HepG2 (cell line): ENCODE measurements around the gene MAGIX. TPM values are rescaled to one million over a fixed set of nuclear protein-coding genes. Genes with fewer than 3 reads are reported as not detected.

Experiments
- AHDC1 ChIP-seq: sonication (generic); formaldehyde crosslinking; IDR thresholded peaks from 2 replicates; pipeline ENCODE4 v1.5.1; 2020; ENCODE audit warnings: mild to moderate bottlenecking, missing genetic modification reagents, borderline replicate concordance
- BCL3 ChIP-seq: sonication (generic); formaldehyde crosslinking; IDR thresholded peaks from 2 replicates; pipeline ENCODE4 v1.5.1; 2020; ENCODE audit warnings: mild to moderate bottlenecking, missing genetic modification reagents, moderate library complexity
- BHLHE40 ChIP-seq: IDR thresholded peaks from 2 replicates; pipeline ENCODE4 v1.6.1; 2011; ENCODE audit warnings: low read length, improper control_type of control experiment
- DZIP1 ChIP-seq: sonication (generic); formaldehyde crosslinking; IDR thresholded peaks from 2 replicates; pipeline ENCODE4 v1.5.0; 2020; ENCODE audit warnings: mild to moderate bottlenecking, missing genetic modification reagents
- ESRRA ChIP-seq: sonication (generic); formaldehyde crosslinking; IDR thresholded peaks from 2 replicates; pipeline ENCODE4 v1.5.1; 2020; ENCODE audit warnings: mild to moderate bottlenecking, low read depth, missing genetic modification reagents
- MYNN ChIP-seq: sonication (generic); formaldehyde crosslinking; IDR thresholded peaks from 2 replicates; pipeline ENCODE4 v1.4.0; 2020; ENCODE audit warnings: mild to moderate bottlenecking, low read depth, missing genetic modification reagents
- RAD21 ChIP-seq: fragments of 450-650 bp; formaldehyde crosslinking; IDR thresholded peaks from 2 replicates; pipeline ENCODE4 v1.5.0; 2020; ENCODE audit warnings: mild to moderate bottlenecking
- RFXAP ChIP-seq: sonication (generic); formaldehyde crosslinking; IDR thresholded peaks from 2 replicates; pipeline ENCODE4 v1.4.0; 2020; ENCODE audit warnings: missing genetic modification reagents, borderline replicate concordance
- SIN3A ChIP-seq: IDR thresholded peaks from 2 replicates; pipeline ENCODE4 v1.6.1; 2011; ENCODE audit warnings: low read depth, mild to moderate bottlenecking, control low read depth, low read length, borderline replicate concordance
- TSC22D2 ChIP-seq: sonication (generic); formaldehyde crosslinking; IDR thresholded peaks from 2 replicates; pipeline ENCODE4 v1.5.1; 2020; ENCODE audit warnings: missing genetic modification reagents, mild to moderate bottlenecking, borderline replicate concordance
- YY1 ChIP-seq: IDR thresholded peaks from 2 replicates; pipeline ENCODE4 v1.6.1; 2011; ENCODE audit warnings: low read length, low read depth, moderate library complexity, mild to moderate bottlenecking; ENCODE audit not compliant: insufficient read depth, insufficient replicate concordance
- ZFP36L2 ChIP-seq: sonication (generic); formaldehyde crosslinking; IDR thresholded peaks from 2 replicates; pipeline ENCODE4 v1.4.0; 2020; ENCODE audit warnings: missing genetic modification reagents
- ZFY ChIP-seq: sonication (generic); formaldehyde crosslinking; IDR thresholded peaks from 2 replicates; pipeline ENCODE4 v1.4.0; 2020; ENCODE audit warnings: missing genetic modification reagents
- ZNF101 ChIP-seq: sonication (generic); formaldehyde crosslinking; IDR thresholded peaks from 2 replicates; pipeline ENCODE4 v1.4.0; 2020; ENCODE audit warnings: mild to moderate bottlenecking, low read depth, missing genetic modification reagents, borderline replicate concordance
- ZNF260 ChIP-seq: sonication (generic); formaldehyde crosslinking; IDR thresholded peaks from 2 replicates; pipeline ENCODE4 v1.4.0; 2020; ENCODE audit warnings: missing genetic modification reagents, low read depth, mild to moderate bottlenecking, borderline replicate concordance
- ZNF282 ChIP-seq: fragments of 450-650 bp; IDR thresholded peaks from 2 replicates; pipeline ENCODE4 v1.6.1; 2018; ENCODE audit not compliant: partially characterized antibody
- ZNF552 ChIP-seq: sonication (generic); formaldehyde crosslinking; IDR thresholded peaks from 2 replicates; pipeline ENCODE4 v1.9.0; 2022; ENCODE audit warnings: missing genetic modification reagents, mild to moderate bottlenecking, borderline replicate concordance
- ZNF747 ChIP-seq: sonication (generic); formaldehyde crosslinking; IDR thresholded peaks from 2 replicates; pipeline ENCODE4 v1.8.1; 2023; ENCODE audit warnings: missing genetic modification reagents, mild to moderate bottlenecking, borderline replicate concordance
- polyA plus RNA-seq, 8 experiments: library from polyadenylated mRNA; depleted of rRNA in 3 of 8; stranded (reverse) in 7 of 8; unstranded in 1 of 8; fragments of >200 nt; fragmentation: Illumina TruSeq in 4 of 8; extraction: Trizol in 4 of 8; gene quantifications; 2 replicates each; pipeline versions ENCODE4 v1.2.1 to v1.2.3, GENCODE V29; 2011 to 2016; ENCODE audit warnings: low read depth in 4 of 8, missing spikeins in 1 of 8, mixed read lengths in 1 of 8; ENCODE audit not compliant: insufficient read depth in 1 of 8
- total RNA-seq, 5 experiments: library from RNA; depleted of rRNA; stranded (reverse); fragments of >200 nt; fragmentation: Illumina TruSeq; extraction: Trizol; gene quantifications; 2 replicates each; pipeline ENCODE4 v1.2.3, GENCODE V29; 2016; ENCODE audit warnings: low read depth in 1 of 5

The MAGIX gene
- total and polyA plus RNA-seq, 2 of the 13 experiments (the other 11 are each of a cell fraction or from before 2014, with no cell fraction given): 0.63 to 1.2 TPM

GRCh38 chrX:49163555-49164419 is 1.2 kb downstream of the MAGIX start (continued):
- no peak for TF ChIP-seq DZIP1 (CRISPR knock-in tag)
- TF ChIP-seq ZNF552 (CRISPR knock-in tag): no peak
- no peak for TF ChIP-seq AHDC1
- no peak for TF ChIP-seq ZNF101
- TF ChIP-seq BCL3 (CRISPR knock-in tag): no peak
- peak; percentile 65 for TF ChIP-seq YY1
- no peak for TF ChIP-seq TSC22D2 (CRISPR knock-in tag)
- TF ChIP-seq RAD21: peak; percentile 81
- TF ChIP-seq ESRRA: no peak
- TF ChIP-seq ZNF747 (CRISPR knock-in tag): no peak
- TF ChIP-seq ZNF282: no peak
- peak; percentile 70 for TF ChIP-seq ZFY
- peak; percentile 39; the same call in 1 of the 2 replicates for TF ChIP-seq RFXAP
- no peak for TF ChIP-seq SIN3A
- no peak for TF ChIP-seq ZFP36L2 (CRISPR knock-in tag)
- TF ChIP-seq MYNN: no peak
- no peak for TF ChIP-seq ZNF260 (CRISPR knock-in tag)
- TF ChIP-seq BHLHE40: no peak
